GM21390 (cell line): ENCODE results near the gene SPINK7.

Experiments
- ATAC-seq: cut with Tn5 transposase; IDR thresholded peaks from one replicate; pipeline ENCODE4 v1.9.1; 2021; ENCODE audit not compliant: unreplicated experiment

SPINK7 gene

DNA sequence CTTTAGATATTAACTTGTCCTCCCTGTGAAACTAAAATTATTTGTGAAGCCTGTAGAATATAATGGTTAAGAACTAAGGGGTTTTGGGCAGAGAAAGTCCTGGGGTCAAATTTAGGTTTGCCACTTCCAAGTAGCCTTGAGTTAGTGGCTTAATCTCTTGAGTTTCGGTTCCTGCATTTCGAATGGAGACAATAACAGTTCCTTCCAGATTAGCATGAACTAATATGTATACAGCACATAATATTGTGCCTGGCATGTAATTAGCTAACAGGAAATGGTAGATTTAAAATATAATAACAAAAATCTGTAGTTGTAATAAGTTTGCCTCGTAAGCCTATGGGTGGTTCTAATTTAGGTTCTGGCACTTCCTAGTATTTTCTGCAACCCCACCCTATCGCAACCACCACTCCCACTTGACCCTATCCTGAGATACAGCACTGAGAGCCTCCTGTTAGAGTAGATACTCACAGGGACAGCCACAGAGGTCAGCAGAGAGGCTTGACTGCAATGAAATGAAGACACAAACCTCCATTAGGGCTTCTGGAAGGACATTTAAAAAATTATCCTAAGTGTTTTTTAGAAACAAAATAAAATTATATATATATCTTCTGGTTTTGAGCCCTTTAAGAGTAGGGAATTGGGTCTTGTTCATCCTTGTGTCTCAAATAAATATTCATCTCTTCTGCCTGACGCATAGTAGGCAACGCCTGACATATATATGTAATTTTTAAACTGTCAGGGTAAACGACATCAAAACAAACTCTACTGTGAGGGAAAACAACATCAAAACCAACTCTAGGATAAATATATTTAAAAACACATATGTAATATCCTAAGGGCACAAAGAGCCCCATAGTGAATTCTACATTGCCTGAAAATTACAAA lies 31.6 kb downstream of the SPINK7 start:
- ATAC-seq, result no peak

DNA sequence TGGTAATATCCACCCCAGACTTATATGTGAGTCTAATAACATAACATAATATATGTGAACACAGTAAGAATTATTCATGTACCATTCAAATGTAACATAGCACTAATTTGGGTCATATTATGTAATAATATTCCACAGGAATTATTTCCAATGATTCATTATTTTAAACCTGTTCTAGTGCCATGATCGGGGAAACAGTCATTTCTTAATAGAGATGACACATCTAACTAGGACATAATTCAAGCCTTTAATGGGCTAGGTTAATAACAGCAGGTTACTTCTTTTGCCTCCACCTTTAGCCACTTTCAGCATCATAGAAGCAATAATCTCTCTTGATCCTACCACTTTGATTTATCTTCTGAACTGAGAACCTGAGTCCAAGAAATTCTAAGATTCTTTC lies 35.5 kb downstream of the SPINK7 start:
- ATAC-seq, result no peak

DNA sequence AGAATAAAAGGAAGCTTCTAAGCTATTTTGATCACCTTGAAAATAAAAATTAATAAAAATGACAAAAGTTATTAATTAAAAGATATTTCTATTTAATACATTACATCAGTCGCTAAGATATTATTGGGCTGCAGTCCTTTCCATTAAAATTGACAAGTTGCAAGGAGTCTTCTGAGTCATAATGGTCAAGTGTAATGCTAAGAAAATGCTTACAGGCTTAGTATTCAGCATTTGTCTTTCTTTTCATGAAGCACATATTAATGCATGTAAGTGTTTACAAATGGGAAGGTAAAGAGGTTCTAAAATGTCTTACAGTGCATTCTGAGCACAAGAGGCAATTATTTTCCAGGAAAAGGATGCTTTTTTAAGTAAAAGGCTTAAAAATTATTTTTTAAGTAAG lies 40.5 kb downstream of the SPINK7 start:
- no peak for ATAC-seq

DNA sequence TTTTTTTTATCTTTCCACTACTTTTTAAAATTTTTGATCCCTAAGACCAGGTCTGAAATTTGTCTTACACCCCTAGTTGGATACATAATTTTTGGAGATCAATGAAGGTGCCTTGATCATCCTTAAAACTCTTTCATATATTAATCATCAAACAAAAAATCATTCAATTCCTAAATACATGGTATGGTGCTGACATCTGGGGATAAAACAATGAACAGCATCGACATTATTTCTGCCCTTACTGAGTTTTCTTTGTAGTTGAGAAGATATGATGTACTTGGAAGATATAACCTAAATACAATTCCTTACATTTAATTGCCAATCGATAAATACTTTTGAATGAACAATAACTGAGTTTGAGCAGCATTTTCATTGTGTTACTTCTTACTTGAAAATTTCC lies 41.4 kb downstream of the SPINK7 start:
- no peak for ATAC-seq

DNA sequence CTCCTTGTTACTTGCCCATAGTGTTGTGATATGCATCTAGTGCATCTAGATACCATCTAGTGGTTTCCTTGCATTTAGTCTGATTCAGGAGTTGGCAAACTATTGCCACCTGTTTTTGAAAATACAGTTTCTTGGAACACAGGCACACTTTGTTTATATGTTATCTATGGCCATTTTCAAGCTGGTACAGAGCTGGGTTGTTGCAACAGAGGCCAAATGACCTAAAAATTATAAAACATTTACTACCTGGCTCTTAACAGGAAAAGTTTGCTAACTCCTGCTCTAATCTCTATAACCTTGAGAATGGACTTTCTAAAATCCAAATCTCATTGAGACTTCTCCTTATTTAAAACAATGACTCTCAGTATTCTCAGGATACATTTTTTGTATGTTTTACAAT lies 52.1 kb downstream of the SPINK7 start:
- no peak for ATAC-seq
